Esophagus muscularis mucosa (tissue), 4 donors: ENCODE measurements around the gene UBE2R2. TPM values are rescaled to one million over a fixed set of nuclear protein-coding genes. Genes with fewer than 3 reads are reported as not detected.
"Not testable (repeated sequence)": the region's sequence is repeated elsewhere in the genome, so short reads cannot be mapped to it uniquely, and the experiment has no call there.

ENCODE experiments used
- DNase-seq: peaks from one replicate; pipeline ENCODE4 v3.0.0-alpha.2; 2017; ENCODE audit errors: extremely low spot score
- H3K27ac ChIP-seq, 4 donors: fragments of 200-600 bp; sonication (generic); replicated peaks in 1 of 4; 1 replicate in 3 of 4; 2 replicates in 1 of 4; pipeline ENCODE4 v1.5.1; 2016 to 2019; ENCODE audit warnings: mild to moderate bottlenecking in 1 of 4
- H3K27me3 ChIP-seq, 4 donors: fragments of 200-600 bp; sonication (generic); one replicate each; pipeline versions ENCODE4 v1.5.1 to v1.6.0; 2016 to 2019
- H3K36me3 ChIP-seq, 4 donors: fragments of 200-600 bp; sonication (generic); one replicate each; pipeline ENCODE4 v1.5.1; 2016 to 2019
- H3K4me1 ChIP-seq, 4 donors: fragments of 200-600 bp; sonication (generic); one replicate each; pipeline ENCODE4 v1.5.1; 2016 to 2019
- H3K4me3 ChIP-seq, 4 donors: fragments of 200-600 bp; sonication (generic); 1 replicate in 2 of 4; 2 replicates in 2 of 4; pipeline ENCODE4 v1.5.1; 2016 to 2019; ENCODE audit warnings: mild to moderate bottlenecking in 4 of 4, moderate library complexity in 1 of 4
- H3K9me3 ChIP-seq, 4 donors: fragments of 200-600 bp; sonication (generic); 1 replicate in 3 of 4; 2 replicates in 1 of 4; pipeline ENCODE4 v1.5.1; 2016 to 2019
- EP300 ChIP-seq: sonication (generic); formaldehyde crosslinking; IDR thresholded peaks from one replicate; pipeline ENCODE4 v1.6.1; 2017; ENCODE audit warnings: antibody characterized with exemption
- POLR2A ChIP-seq: fragments of 450-650 bp; IDR thresholded peaks from one replicate; pipeline ENCODE4 v1.6.1; 2017; ENCODE audit warnings: antibody characterized with exemption, moderate library complexity, mild to moderate bottlenecking, low read depth
- POLR2AphosphoS5 ChIP-seq, 2 donors: sonication (generic); formaldehyde crosslinking; IDR thresholded peaks; one replicate each; pipeline ENCODE4 v1.6.1; 2017; ENCODE audit warnings: antibody characterized with exemption in 2 of 2
- WGBS: methylation state at CpG from one replicate; pipeline ENCODE4 v1.1.5; 2018; 5-methylcytosine and 5-hydroxymethylcytosine counted together
- intact Hi-C: fragments of 100-400 bp; cut with DNase I; formaldehyde crosslinking; loops from one replicate; pipeline ENCODE4 v1.15.1; 2023
- total RNA-seq, 4 donors: library from RNA; depleted of rRNA; stranded (reverse); fragments of >200 nt; gene quantifications; one replicate each; pipeline versions ENCODE4 v1.1.0 to v1.2.1, GENCODE V29; 2016
- TF ChIP-seq, protein P1 (sequence below), 3 experiments: fragments of 200-600 bp in 2 of 3; fragments of 450-650 bp in 1 of 3; sonication (generic) in 2 of 3; IDR thresholded peaks; one replicate each; pipeline ENCODE4 v1.5.1; 2017 to 2019; ENCODE audit warnings: antibody characterized with exemption in 3 of 3, mild to moderate bottlenecking in 2 of 3, moderate library complexity in 1 of 3

Gene UBE2R2
- total RNA-seq, 4 donors from 2014 or later = 27.8 to 45.1 (median 34.4) TPM

DNA sequence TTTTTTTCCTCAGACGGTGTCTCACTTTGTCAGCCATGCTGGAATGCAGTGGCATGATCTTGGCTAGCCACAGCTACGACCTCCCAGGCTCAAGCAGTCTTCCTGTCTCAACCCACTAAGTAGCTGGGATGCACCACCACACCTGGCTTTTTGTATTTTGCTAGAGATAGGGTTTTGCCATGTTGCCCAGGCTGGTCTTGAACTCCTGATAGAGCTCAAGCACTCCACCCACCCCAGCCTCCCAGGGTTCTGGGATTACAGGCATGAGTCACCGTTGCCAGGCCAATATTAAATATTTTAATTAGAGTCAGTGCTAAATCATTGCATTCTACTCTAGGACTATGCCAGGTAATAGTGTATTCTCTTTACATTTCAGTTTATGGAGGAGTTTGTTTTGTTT is 41.5 kb downstream of the UBE2R2 start:
- 81% methylated on average over 3 of the region's 3 CpGs for WGBS
- H3K36me3 ChIP-seq = no peaks in the 10 kb centered on the region
- no peak overlapping the region for H3K27ac ChIP-seq
- no peak for DNase-seq
- no peak for TF ChIP-seq POLR2AphosphoS5 (IDR thresholded peaks at IDR 0.05)
- TF ChIP-seq, protein P1, sequence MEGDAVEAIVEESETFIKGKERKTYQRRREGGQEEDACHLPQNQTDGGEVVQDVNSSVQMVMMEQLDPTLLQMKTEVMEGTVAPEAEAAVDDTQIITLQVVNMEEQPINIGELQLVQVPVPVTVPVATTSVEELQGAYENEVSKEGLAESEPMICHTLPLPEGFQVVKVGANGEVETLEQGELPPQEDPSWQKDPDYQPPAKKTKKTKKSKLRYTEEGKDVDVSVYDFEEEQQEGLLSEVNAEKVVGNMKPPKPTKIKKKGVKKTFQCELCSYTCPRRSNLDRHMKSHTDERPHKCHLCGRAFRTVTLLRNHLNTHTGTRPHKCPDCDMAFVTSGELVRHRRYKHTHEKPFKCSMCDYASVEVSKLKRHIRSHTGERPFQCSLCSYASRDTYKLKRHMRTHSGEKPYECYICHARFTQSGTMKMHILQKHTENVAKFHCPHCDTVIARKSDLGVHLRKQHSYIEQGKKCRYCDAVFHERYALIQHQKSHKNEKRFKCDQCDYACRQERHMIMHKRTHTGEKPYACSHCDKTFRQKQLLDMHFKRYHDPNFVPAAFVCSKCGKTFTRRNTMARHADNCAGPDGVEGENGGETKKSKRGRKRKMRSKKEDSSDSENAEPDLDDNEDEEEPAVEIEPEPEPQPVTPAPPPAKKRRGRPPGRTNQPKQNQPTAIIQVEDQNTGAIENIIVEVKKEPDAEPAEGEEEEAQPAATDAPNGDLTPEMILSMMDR (IDR thresholded peaks at IDR 0.05) = no peak
- no peak for TF ChIP-seq POLR2A
- no peak for TF ChIP-seq EP300
- H3K4me3 ChIP-seq = no peak overlapping the region
- intact Hi-C loops = no loop called here
- no peaks in the 10 kb centered on the region for H3K9me3 ChIP-seq
- peaks cover 22 to 66% (median 50%) of the 10 kb centered on the region in 4 donors for H3K4me1 ChIP-seq
- H3K27me3 ChIP-seq = no peaks in the 10 kb centered on the region

DNA sequence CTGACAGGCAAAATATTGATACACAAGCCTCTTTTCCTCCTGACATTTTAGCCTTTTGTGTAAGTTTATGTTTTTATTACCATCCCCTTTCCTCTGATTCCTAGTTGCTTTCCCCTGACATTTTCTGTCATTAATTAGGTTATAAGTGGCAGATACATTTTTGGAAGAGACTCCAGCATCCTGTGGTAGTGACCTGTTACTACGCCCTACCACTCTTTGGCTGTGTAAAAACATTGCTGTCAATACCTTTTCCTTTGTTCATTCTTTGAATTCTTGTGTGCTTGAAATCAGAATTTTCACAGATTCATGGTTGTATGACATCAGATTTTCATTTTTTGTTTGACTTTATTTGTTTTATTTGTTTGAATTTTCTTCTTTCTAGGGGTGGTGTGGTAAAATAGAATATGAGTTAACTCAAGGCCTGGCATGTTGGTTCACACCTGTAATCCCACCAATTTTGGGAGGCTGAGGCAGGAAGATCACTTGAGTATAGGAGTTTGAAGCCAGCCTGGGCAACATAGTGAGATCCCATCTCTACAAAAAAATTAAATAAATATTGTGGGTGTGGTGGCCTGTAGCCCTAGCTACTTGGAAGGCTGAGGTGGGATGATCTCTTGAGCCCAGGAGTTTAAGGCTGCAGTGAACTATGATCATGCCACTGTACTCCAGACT is 43.4 kb downstream of the UBE2R2 start:
- intact Hi-C loops = no loop called here
- whole genome bisulfite sequencing = 100% methylated on average over 1 of the region's 1 CpG
- H3K9me3 ChIP-seq = no peaks in the 10 kb centered on the region
- no peak for TF ChIP-seq EP300
- TF ChIP-seq POLR2AphosphoS5 (IDR thresholded peaks at IDR 0.05) = no peak
- no peak for TF ChIP-seq POLR2A
- TF ChIP-seq, protein P1 (IDR thresholded peaks at IDR 0.05) = peak in 1 of 3 experiments; percentile 17
- H3K27ac ChIP-seq = no peak overlapping the region
- no peak overlapping the region for H3K4me3 ChIP-seq
- no peaks in the 10 kb centered on the region for H3K27me3 ChIP-seq
- H3K4me1 ChIP-seq = peaks cover 22 to 71% (median 51%) of the 10 kb centered on the region in 4 donors
- H3K36me3 ChIP-seq = no peaks in the 10 kb centered on the region
- no peak for DNase-seq

DNA sequence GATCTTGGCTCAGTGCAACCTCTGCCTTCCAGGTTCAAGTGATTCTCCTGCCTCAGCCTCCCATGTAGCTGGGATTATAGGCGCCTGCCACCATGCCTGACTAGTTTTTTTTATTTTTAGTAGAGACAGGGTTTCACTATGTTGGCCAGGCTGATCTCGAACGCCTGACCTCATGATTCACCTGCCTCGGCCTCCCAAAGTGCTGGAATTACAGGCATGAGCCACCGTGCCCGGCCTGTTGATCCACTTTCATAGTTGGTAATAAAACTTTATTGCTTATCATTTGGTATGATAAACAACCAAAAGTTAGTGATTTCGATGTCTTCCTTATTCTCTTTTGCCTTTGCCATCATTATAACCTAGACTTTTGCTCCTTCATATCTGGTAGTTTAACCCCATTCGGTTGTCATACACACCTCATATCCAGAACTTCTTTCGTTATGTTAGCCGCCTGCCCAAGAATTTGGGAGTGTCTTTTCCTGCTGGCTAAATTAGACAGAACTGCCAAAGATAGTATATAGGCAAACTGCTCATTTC is 45.0 kb downstream of the UBE2R2 start:
- H3K9me3 ChIP-seq = no peaks in the 10 kb centered on the region
- no peak overlapping the region for H3K27ac ChIP-seq
- no peak for DNase-seq
- WGBS = 91% methylated on average over 10 of the region's 10 CpGs
- H3K4me1 ChIP-seq = peaks cover 19 to 58% (median 40%) of the 10 kb centered on the region in 4 donors
- H3K27me3 ChIP-seq = no peaks in the 10 kb centered on the region
- H3K36me3 ChIP-seq = no peaks in the 10 kb centered on the region
- intact Hi-C loops = no loop called here
- no peak for TF ChIP-seq POLR2A
- no peak for TF ChIP-seq POLR2AphosphoS5 (IDR thresholded peaks at IDR 0.05)
- H3K4me3 ChIP-seq = no peak overlapping the region

DNA sequence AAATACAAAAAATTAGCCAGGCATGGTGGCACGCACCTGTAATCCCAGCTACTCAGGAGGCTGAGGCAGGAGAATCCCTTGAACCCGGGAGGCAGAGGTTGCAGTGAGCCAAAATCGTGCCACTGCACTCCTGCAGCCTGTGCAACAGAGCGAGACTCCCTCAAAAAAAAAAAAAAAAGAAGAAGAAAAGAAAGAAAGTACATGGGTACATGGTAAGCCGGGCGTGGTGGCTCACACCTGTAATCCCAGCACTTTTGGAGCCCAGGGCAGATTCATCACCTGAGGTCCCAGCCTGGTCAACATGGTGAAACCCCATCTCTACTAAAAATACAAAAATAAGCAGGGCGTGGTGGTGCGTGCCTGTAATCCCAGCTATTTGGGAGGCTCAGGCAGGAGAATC is 46.1 kb downstream of the UBE2R2 start:
- WGBS = 91% methylated on average over 8 of the region's 8 CpGs
- H3K4me3 ChIP-seq, H3K36me3 ChIP-seq, H3K27ac ChIP-seq, DNase-seq, intact Hi-C loops, H3K27me3 ChIP-seq, H3K9me3 ChIP-seq: not testable (repeated sequence)
- H3K4me1 ChIP-seq = peaks cover 24 to 61% (median 42%) of the 10 kb centered on the region in 4 donors

DNA sequence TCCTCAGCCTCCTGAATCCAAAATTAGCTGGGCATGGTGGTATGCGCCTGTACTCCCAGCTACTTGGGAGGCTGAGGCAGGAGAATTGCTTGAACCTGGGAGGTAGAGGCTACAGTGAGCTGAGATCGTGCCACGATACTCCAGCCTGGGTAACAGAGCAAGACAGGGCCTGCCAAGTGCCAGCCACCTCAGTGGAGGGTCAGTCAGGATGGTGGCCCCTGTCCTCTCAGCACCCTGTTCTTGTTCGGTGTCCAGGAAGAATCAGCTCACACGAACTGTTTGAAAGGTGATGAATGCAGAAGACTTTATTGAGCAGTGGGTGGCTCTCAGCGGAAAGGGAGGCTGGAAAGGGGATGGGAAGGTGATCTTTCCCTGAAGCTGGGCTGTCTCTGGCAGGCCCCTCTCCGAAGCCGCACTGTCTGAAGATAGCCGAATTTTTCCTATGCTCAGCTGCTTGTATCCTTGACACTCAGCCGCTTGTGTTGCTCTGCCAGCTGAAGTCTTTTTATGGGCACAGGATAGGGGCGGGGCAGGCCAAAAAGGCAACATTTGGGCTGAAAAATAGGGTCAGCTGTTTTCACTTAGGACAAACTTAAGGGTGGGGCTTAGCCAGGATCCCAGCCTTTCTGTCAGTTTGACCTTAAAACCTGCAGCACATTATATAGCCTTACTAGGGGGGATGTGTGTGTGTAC is 50.9 kb downstream of the UBE2R2 start:
- H3K9me3 ChIP-seq = no peaks in the 10 kb centered on the region
- peak overlapping the region in 3 of 4 donors; percentile 10 to 25 (median 20) for H3K4me3 ChIP-seq
- no peak for DNase-seq
- no peaks in the 10 kb centered on the region for H3K27me3 ChIP-seq
- intact Hi-C loops = no loop called here
- H3K27ac ChIP-seq = peak overlapping the region; percentile 62 to 67 (median 62)
- no peaks in the 10 kb centered on the region for H3K36me3 ChIP-seq
- TF ChIP-seq POLR2A (no peak), EP300 (no peak), POLR2AphosphoS5 (IDR thresholded peaks at IDR 0.05) (peak in 1 of 2 donors; percentile 11)
- TF ChIP-seq, protein P1 (IDR thresholded peaks at IDR 0.05) = no peak
- H3K4me1 ChIP-seq = peaks cover 20 to 67% (median 52%) of the 10 kb centered on the region in 4 donors
- 39% methylated on average over 11 of the region's 11 CpGs for WGBS
